Neuronal stem cell (in vitro differentiated cells): Measurements from ENCODE around the gene CCDC93. TPM values are rescaled to one million over a fixed set of nuclear protein-coding genes. Genes with fewer than 3 reads are reported as not detected.

Experiments used
- DNase-seq: peaks from one replicate; pipeline ENCODE4 v3.0.0-alpha.2; 2013; ENCODE audit warnings: low spot score
- H2AFZ ChIP-seq: one replicate; pipeline ENCODE4 v1.6.1; 2013; ENCODE audit warnings: mild to moderate bottlenecking, low read length, inconsistent platforms
- H2AK5ac ChIP-seq: 2 replicates; pipeline ENCODE4 v1.6.1; 2013; ENCODE audit warnings: low read depth, mild to moderate bottlenecking, inconsistent platforms, low read length, moderate library complexity, mixed read lengths
- H2BK120ac ChIP-seq: 2 replicates; pipeline ENCODE4 v1.6.1; 2013; ENCODE audit warnings: low read depth, mild to moderate bottlenecking, inconsistent platforms, low read length, moderate library complexity, mixed read lengths
- H2BK12ac ChIP-seq: one replicate; pipeline ENCODE4 v1.6.1; 2013; ENCODE audit warnings: low read length, inconsistent platforms
- H2BK15ac ChIP-seq: 2 replicates; pipeline ENCODE4 v1.6.1; 2013; ENCODE audit warnings: mild to moderate bottlenecking, low read length, inconsistent platforms, mixed read lengths
- H2BK5ac ChIP-seq: one replicate; pipeline ENCODE4 v1.6.1; 2013; ENCODE audit warnings: inconsistent platforms, mild to moderate bottlenecking, low read length, moderate library complexity
- H3K14ac ChIP-seq: one replicate; pipeline ENCODE4 v1.6.1; 2013; ENCODE audit warnings: low read length, inconsistent platforms
- H3K18ac ChIP-seq: 2 replicates; pipeline ENCODE4 v1.6.1; 2013; ENCODE audit warnings: low read length, inconsistent platforms
- H3K23ac ChIP-seq: 2 replicates; pipeline ENCODE4 v1.6.1; 2013; ENCODE audit warnings: low read depth, mild to moderate bottlenecking, mixed read lengths, low read length, inconsistent platforms; ENCODE audit not compliant: poor library complexity
- H3K27ac ChIP-seq: replicated peaks from 3 replicates; pipeline ENCODE4 v1.5.1; 2013; ENCODE audit warnings: low read length, inconsistent platforms
- H3K27me3 ChIP-seq, 3 experiments: 2 replicates each; pipeline ENCODE4 v1.6.1; 2013; ENCODE audit warnings: low read length in 3 of 3, mild to moderate bottlenecking in 2 of 3, inconsistent platforms in 1 of 3, low read depth in 1 of 3, mixed read lengths in 1 of 3, moderate library complexity in 1 of 3; ENCODE audit not compliant: control insufficient read depth in 3 of 3, insufficient read depth in 3 of 3
- H3K36me3 ChIP-seq, 2 donors: replicated peaks in 1 of 2; 2 replicates each; pipeline ENCODE4 v1.6.1; 2013; ENCODE audit warnings: low read length in 2 of 2; ENCODE audit not compliant: control insufficient read depth in 2 of 2, insufficient read depth in 2 of 2
- H3K4ac ChIP-seq: 2 replicates; pipeline ENCODE4 v1.6.1; 2013; ENCODE audit warnings: inconsistent platforms, mild to moderate bottlenecking, low read length, moderate library complexity
- H3K4me1 ChIP-seq, 2 donors: 1 replicate in 1 of 2; 2 replicates in 1 of 2; pipeline ENCODE4 v1.6.1; 2013; ENCODE audit warnings: low read length in 2 of 2, low read depth in 1 of 2; ENCODE audit not compliant: control insufficient read depth in 2 of 2, insufficient read depth in 1 of 2
- H3K4me2 ChIP-seq: one replicate; pipeline ENCODE4 v1.6.1; 2013; ENCODE audit warnings: mild to moderate bottlenecking, low read length, inconsistent platforms; ENCODE audit not compliant: insufficient read depth, poor library complexity, severe bottlenecking
- H3K4me3 ChIP-seq, 2 donors: 2 replicates each; pipeline ENCODE4 v1.5.1; 2013; ENCODE audit warnings: low read length in 2 of 2, mild to moderate bottlenecking in 2 of 2, inconsistent platforms in 1 of 2, moderate library complexity in 1 of 2
- H3K79me1 ChIP-seq: one replicate; pipeline ENCODE4 v1.6.1; 2013; ENCODE audit warnings: low read depth, mild to moderate bottlenecking, inconsistent platforms, low read length, moderate library complexity
- H3K9ac ChIP-seq: one replicate; pipeline ENCODE4 v1.6.1; 2013; ENCODE audit warnings: mild to moderate bottlenecking, low read depth, low read length, inconsistent platforms; ENCODE audit not compliant: poor library complexity
- H3K9me3 ChIP-seq, 2 donors: replicated peaks in 1 of 2; 2 replicates each; pipeline versions ENCODE3 to v1.6.1; 2013; ENCODE audit warnings: low read length in 2 of 2, mild to moderate bottlenecking in 2 of 2, inconsistent platforms in 1 of 2, low read depth in 1 of 2, mixed read lengths in 1 of 2, moderate library complexity in 1 of 2; ENCODE audit not compliant: control insufficient read depth in 2 of 2, insufficient read depth in 1 of 2
- H4K8ac ChIP-seq: one replicate; pipeline ENCODE4 v1.6.1; 2013; ENCODE audit warnings: low read depth, mild to moderate bottlenecking, inconsistent platforms, low read length, moderate library complexity
- H4K91ac ChIP-seq: one replicate; pipeline ENCODE4 v1.6.1; 2013; ENCODE audit warnings: low read length, low read depth, mild to moderate bottlenecking, inconsistent platforms; ENCODE audit not compliant: poor library complexity
- WGBS, 2 donors: extraction: QIAGEN DNeasy Blood & Tissue Kit; methylation state at CpG; one replicate each; pipeline ENCODE4 v1.1.7; 2013; ENCODE audit warnings: missing lambda C conversion rate in 2 of 2, mixed read lengths in 1 of 2; ENCODE audit not compliant: insufficient read length in 2 of 2, insufficient replicate concordance in 1 of 2; ENCODE audit errors: extremely low coverage in 2 of 2; 5-methylcytosine and 5-hydroxymethylcytosine counted together
- small RNA-seq: library from polyadenylated mRNA; stranded (forward); fragments of <200 nt; extraction: miRNeasy Mini kit (QIAGEN cat#:217004); gene quantifications from one replicate; pipeline ENCODE3, GENCODE V24; 2013; ENCODE audit not compliant: insufficient read depth

The CCDC93 gene

GRCh38 chr2:117885308-117885707 is 128.6 kb downstream of the CCDC93 start:
- Histone ChIP-seq H2BK12ac (no peak overlapping the region), H2AFZ (no peak overlapping the region), H3K9me3 (peaks cover 0 to 2% of the 10 kb centered on the region in 2 donors), H3K36me3 (no peaks in the 10 kb centered on the region), H3K14ac (no peak overlapping the region), H3K79me1 (no peaks in the 10 kb centered on the region), H3K18ac (no peak overlapping the region), H3K9ac (no peak overlapping the region), H4K8ac (no peak overlapping the region), H3K4me1 (peaks cover 0 to 5% of the 10 kb centered on the region in 2 donors), H2BK15ac (no peak overlapping the region), H3K4ac (no peak overlapping the region), H3K4me3 (no peak overlapping the region), H4K91ac (no peak overlapping the region), H2BK120ac (no peak overlapping the region), H3K27me3 (peaks cover 0 to 7% (median 0%) of the 10 kb centered on the region in 3 experiments), H3K23ac (no peak overlapping the region), H2AK5ac (no peak overlapping the region), H3K27ac (no peak overlapping the region), H3K4me2 (no peak overlapping the region), H2BK5ac (no peak overlapping the region)
- no peak for DNase-seq
- no CpG with 5 or more reads among the region's 2 CpGs for WGBS, 2 donors

DNA sequence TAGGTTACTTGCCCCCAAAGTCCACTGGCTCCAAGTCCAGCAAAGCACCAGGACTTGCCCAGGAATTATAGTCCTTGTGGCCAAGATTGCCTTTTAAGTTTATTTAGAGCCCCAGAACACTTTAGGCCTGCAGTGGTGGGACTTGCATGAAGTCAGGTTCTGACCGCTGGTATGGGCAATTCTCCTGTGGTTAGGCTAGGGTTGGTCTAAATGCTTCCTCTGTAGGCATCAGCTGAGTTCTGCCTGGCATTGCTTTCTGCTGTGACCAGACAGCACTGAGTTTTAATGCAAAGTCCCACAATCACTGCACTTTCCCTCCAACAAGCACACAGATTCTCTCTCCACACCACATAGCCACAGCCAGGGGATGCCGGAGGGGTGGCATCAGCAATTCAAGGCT is 134.9 kb downstream of the CCDC93 start:
- no peaks in the 10 kb centered on the region for H3K9me3 ChIP-seq
- H3K18ac ChIP-seq, result no peak overlapping the region
- H3K4me1 ChIP-seq, result no peaks in the 10 kb centered on the region
- no peak overlapping the region for H2BK15ac ChIP-seq
- no peak overlapping the region for H2BK5ac ChIP-seq
- no peak overlapping the region for H2AFZ ChIP-seq
- no peak overlapping the region for H2BK120ac ChIP-seq
- no peaks in the 10 kb centered on the region for H3K79me1 ChIP-seq
- H3K4me2 ChIP-seq, result no peak overlapping the region
- DNase-seq, result no peak
- no peak overlapping the region for H4K8ac ChIP-seq
- no peak overlapping the region for H3K14ac ChIP-seq
- H3K36me3 ChIP-seq, result no peaks in the 10 kb centered on the region
- H2AK5ac ChIP-seq, result no peak overlapping the region
- H2BK12ac ChIP-seq, result no peak overlapping the region
- no peak overlapping the region for H3K4me3 ChIP-seq
- H4K91ac ChIP-seq, result no peak overlapping the region
- H3K23ac ChIP-seq, result no peak overlapping the region
- H3K27ac ChIP-seq, result no peak overlapping the region
- no peak overlapping the region for H3K9ac ChIP-seq
- H3K27me3 ChIP-seq, result peaks cover 0 to 3% (median 0%) of the 10 kb centered on the region in 3 experiments
- WGBS, 2 donors, result no CpG with 5 or more reads among the region's 2 CpGs
- no peak overlapping the region for H3K4ac ChIP-seq

DNA sequence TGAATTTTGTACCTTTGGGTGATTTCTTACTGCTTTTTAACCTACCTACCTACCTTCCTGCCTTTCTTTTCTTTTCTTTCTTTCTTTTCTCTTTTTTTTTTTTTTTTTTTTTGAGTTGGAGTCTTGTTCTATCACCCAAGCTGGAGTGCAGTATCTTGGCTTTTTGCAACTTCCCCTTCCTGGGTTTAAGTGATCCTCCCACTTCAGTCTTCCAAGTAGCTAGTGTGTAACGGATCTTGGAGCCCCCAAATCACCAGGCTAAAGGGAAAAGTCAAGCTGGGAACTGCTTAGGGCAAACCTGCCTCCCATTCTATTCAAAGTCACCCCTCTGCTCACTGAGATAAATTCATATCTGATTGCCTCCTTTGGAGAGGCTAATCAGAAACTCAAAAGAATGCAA is 138.1 kb downstream of the CCDC93 start:
- Histone ChIP-seq H3K36me3 (no peaks in the 10 kb centered on the region), H2AK5ac (no peak overlapping the region), H3K23ac (no peak overlapping the region), H3K4me3 (no peak overlapping the region), H3K9me3 (no peaks in the 10 kb centered on the region), H3K4me2 (no peak overlapping the region), H2BK120ac (no peak overlapping the region), H3K4ac (no peak overlapping the region), H4K91ac (no peak overlapping the region), H2AFZ (no peak overlapping the region), H3K4me1 (no peaks in the 10 kb centered on the region), H4K8ac (no peak overlapping the region), H3K79me1 (no peaks in the 10 kb centered on the region), H3K27ac (no peak overlapping the region), H2BK15ac (no peak overlapping the region), H3K9ac (no peak overlapping the region), H3K27me3 (peaks cover 0 to 3% (median 0%) of the 10 kb centered on the region in 3 experiments), H3K18ac (no peak overlapping the region), H2BK5ac (no peak overlapping the region), H2BK12ac (no peak overlapping the region), H3K14ac (no peak overlapping the region)
- DNase-seq, result no peak
- WGBS, 2 donors, result no CpG with 5 or more reads among the region's 1 CpG

Small RNA genes lying within 50 kb of the gene (small RNA-seq; reads per million reads assigned to genes)
- gene RN7SL111P, result not detected
